GM12878 (cell line): Measurements from ENCODE around the gene TIRAP. TPM values are rescaled to one million over a fixed set of nuclear protein-coding genes. Genes with fewer than 3 reads are reported as not detected.

Source experiments
- ASH2L ChIP-seq: fragments of 300-600, 200-600 bp; sonication (generic); IDR thresholded peaks from 2 replicates; pipeline ENCODE4 v1.6.1; 2017; ENCODE audit warnings: low read depth, mild to moderate bottlenecking, borderline replicate concordance
- ATF3 ChIP-seq: IDR thresholded peaks from 2 replicates; pipeline ENCODE4 v1.6.1; 2011; ENCODE audit warnings: low read depth, mild to moderate bottlenecking, low read length, moderate library complexity, borderline replicate concordance; ENCODE audit errors: extremely low read depth
- ATF7 ChIP-seq: fragments of 450-650 bp; IDR thresholded peaks from 2 replicates; pipeline ENCODE4 v1.6.1; 2016; ENCODE audit warnings: low read depth, mild to moderate bottlenecking
- BCL3 ChIP-seq: IDR thresholded peaks from 2 replicates; pipeline ENCODE4 v1.6.1; 2011; ENCODE audit warnings: borderline replicate concordance, low read depth, mild to moderate bottlenecking, moderate library complexity, low read length; ENCODE audit not compliant: insufficient read depth, poor library complexity, severe bottlenecking
- BMI1 ChIP-seq: fragments of 450-650 bp; IDR thresholded peaks from 2 replicates; pipeline ENCODE4 v1.6.1; 2016; ENCODE audit warnings: mild to moderate bottlenecking, moderate library complexity, borderline replicate concordance
- CBFB ChIP-seq: IDR thresholded peaks from 2 replicates; pipeline ENCODE4 v1.6.1; 2016; ENCODE audit warnings: antibody characterized with exemption, low read depth
- CREB1 ChIP-seq: IDR thresholded peaks from 2 replicates; pipeline ENCODE4 v1.6.1; 2012; ENCODE audit warnings: low read depth, mild to moderate bottlenecking, inconsistent platforms
- E2F8 ChIP-seq: fragments of 450-650 bp; IDR thresholded peaks from 2 replicates; pipeline ENCODE4 v1.6.1; 2018; ENCODE audit warnings: mild to moderate bottlenecking, low read depth, moderate library complexity; ENCODE audit not compliant: partially characterized antibody
- EED ChIP-seq: sonication (generic); IDR thresholded peaks from 2 replicates; pipeline ENCODE4 v1.6.1; 2016; ENCODE audit warnings: antibody characterized with exemption, low read depth
- JUNB ChIP-seq: IDR thresholded peaks from 2 replicates; pipeline ENCODE4 v1.6.1; 2016; ENCODE audit warnings: antibody characterized with exemption, mild to moderate bottlenecking
- JUND ChIP-seq: IDR thresholded peaks from 2 replicates; pipeline ENCODE4 v1.6.1; 2012; ENCODE audit warnings: low read depth, mild to moderate bottlenecking, low read length, improper control_type of control experiment, moderate library complexity
- MTA2 ChIP-seq: fragments of 450-650 bp; IDR thresholded peaks from 2 replicates; pipeline ENCODE4 v1.6.1; 2016; ENCODE audit warnings: low read depth, mild to moderate bottlenecking, moderate library complexity
- MTA3 ChIP-seq: IDR thresholded peaks from 2 replicates; pipeline ENCODE4 v1.6.1; 2012; ENCODE audit warnings: low read length, inconsistent platforms, borderline replicate concordance
- MXI1 ChIP-seq: fragments of 150-350 bp; IDR thresholded peaks from 2 replicates; pipeline ENCODE4 v1.6.1; 2011; ENCODE audit warnings: low read depth, mild to moderate bottlenecking, inconsistent platforms, low read length, improper control_type of control experiment
- NR2F1 ChIP-seq: fragments of 450-650 bp; conservative IDR thresholded peaks from 2 replicates; pipeline ENCODE4 v1.6.1; 2017; ENCODE audit warnings: mild to moderate bottlenecking
- PKNOX1 ChIP-seq: fragments of 450-650 bp; IDR thresholded peaks from 2 replicates; pipeline ENCODE4 v1.6.1; 2016; ENCODE audit warnings: mild to moderate bottlenecking
- RELB ChIP-seq: fragments of 450-650 bp; IDR thresholded peaks from 2 replicates; pipeline ENCODE4 v1.6.1; 2017; ENCODE audit warnings: low read depth, mild to moderate bottlenecking, moderate library complexity
- RUNX3 ChIP-seq: IDR thresholded peaks from 2 replicates; pipeline ENCODE4 v1.6.1; 2012; ENCODE audit warnings: low read length, inconsistent platforms
- SMAD5 ChIP-seq: IDR thresholded peaks from 2 replicates; pipeline ENCODE4 v1.6.1; 2016; ENCODE audit warnings: antibody characterized with exemption, low read depth
- SREBF2 ChIP-seq: IDR thresholded peaks from 2 replicates; pipeline ENCODE4 v1.6.1; 2012; ENCODE audit warnings: mild to moderate bottlenecking, low read length
- SRF ChIP-seq, 2 experiments: IDR thresholded peaks; 2 replicates each; pipeline ENCODE4 v1.6.1; 2011; ENCODE audit warnings: low read depth in 2 of 2, low read length in 2 of 2, mild to moderate bottlenecking in 1 of 2, moderate library complexity in 1 of 2
- YY1 ChIP-seq: IDR thresholded peaks from 2 replicates; pipeline ENCODE4 v1.6.1; 2011; ENCODE audit warnings: low read depth, mild to moderate bottlenecking, low read length
- polyA plus RNA-seq, 11 experiments: library from polyadenylated mRNA; depleted of rRNA in 4 of 11; unstranded in 6 of 11; stranded (reverse) in 5 of 11; fragments of >200 nt; fragmentation: Nextera tagmentation in 4 of 11; fragmentation: Illumina TruSeq in 1 of 11; extraction: Ambion mirVana in 4 of 11; extraction: Trizol in 1 of 11; gene quantifications; 1 replicate in 1 of 11; 2 replicates in 10 of 11; pipeline versions ENCODE4 v1.2.1 to v1.2.3, GENCODE V29; 2011 to 2016; ENCODE audit warnings: inconsistent platforms in 2 of 11, missing spikeins in 2 of 11, low read depth in 1 of 11
- total RNA-seq, 4 experiments: library from RNA; depleted of rRNA in 3 of 4; stranded (reverse); fragments of >200 nt in 3 of 4; fragmentation: Illumina TruSeq in 1 of 4; extraction: Trizol in 1 of 4; gene quantifications; 2 replicates each; pipeline versions ENCODE4 v1.2.1 to v1.2.3, GENCODE V29; 2013 to 2021

TIRAP gene
- total and polyA plus RNA-seq, 10 of the 15 experiments (the other 5 are each of a cell fraction or from before 2014, with no cell fraction given), result 0.76 to 9.9 (median 4.7) TPM

GRCh38 chr11:126268708-126269579, 13.9 kb upstream of the TIRAP start, which contains the start of the genes FOXRED1 and SRPRA (continued):
- peak; percentile 80 for TF ChIP-seq RELB
- TF ChIP-seq BCL3, result peak; percentile 37
- peak; percentile 90 for TF ChIP-seq YY1
- peak; percentile 82 for TF ChIP-seq SMAD5
- peak; percentile 29; the same call in 1 of the 2 replicates for TF ChIP-seq EED
- TF ChIP-seq SRF (IDR thresholded peaks at IDR 0.05; ENCODE audit: low read depth in 2 of 2, low read length in 2 of 2), result peak in 1 of 2 experiments; percentile 65; a peak in 2 of 4 replicates
- TF ChIP-seq SREBF2, result peak; percentile 35; the same call in 1 of the 2 replicates
- TF ChIP-seq MXI1, result peak; percentile 85
- TF ChIP-seq E2F8, result peak; percentile 64
- TF ChIP-seq MTA2, result no peak
- TF ChIP-seq CBFB, result peak; percentile 54; the same call in 1 of the 2 replicates
- TF ChIP-seq RUNX3, result 0 out of 2 replicates have a peak, but pooled peaks have one; percentile 5
- TF ChIP-seq PKNOX1, result peak; percentile 75
- TF ChIP-seq ASH2L, result no peak
- TF ChIP-seq JUND, result no peak
- TF ChIP-seq ATF3, result peak; percentile 84; the same call in 1 of the 2 replicates
- peak; percentile 57; the same call in 1 of the 2 replicates for TF ChIP-seq ATF7
- TF ChIP-seq CREB1, result peak; percentile 99
- no peak for TF ChIP-seq JUNB
- peak; percentile 63 for TF ChIP-seq NR2F1
- TF ChIP-seq BMI1, result no peak
- no peak for TF ChIP-seq MTA3
